ENCODE results near the gene SRGAP1.
"Not testable (repeated sequence)": the region's sequence is repeated elsewhere in the genome, so short reads cannot be mapped to it uniquely, and the experiment has no call there.

The SRGAP1 gene

DNA sequence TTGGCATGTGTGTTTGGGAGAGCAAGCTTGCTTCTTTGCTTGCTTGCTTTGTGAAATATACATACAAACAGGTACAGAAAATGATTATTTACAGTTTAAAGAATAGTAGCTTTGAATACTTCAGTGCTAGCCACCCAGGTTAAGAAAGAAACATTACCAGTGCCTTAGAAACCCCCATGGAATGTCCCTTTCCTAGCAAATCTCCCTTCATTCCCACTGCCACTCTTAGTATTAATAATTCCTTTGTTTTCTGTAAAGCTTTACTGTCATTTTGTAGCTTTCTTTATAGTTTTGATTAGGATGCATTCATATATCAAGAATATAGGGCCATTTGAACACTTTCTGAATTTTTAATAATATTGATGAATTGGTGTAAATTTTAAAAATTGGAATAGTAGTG lies 9.5 kb downstream of the SRGAP1 start:
- Histone ChIP-seq H3K27ac (ENCODE audit: low read depth, low read length) (no peak overlapping the region), H3K27me3 (ENCODE audit: control insufficient read depth, insufficient read depth, low read length) (no peaks in the 10 kb centered on the region), H3K4me3 (ENCODE audit: low read depth, low read length) (no peak overlapping the region), H3K9me3 (ENCODE audit: control insufficient read depth, insufficient read depth, low read length) (no peaks in the 10 kb centered on the region), H3K4me1 (ENCODE audit: control insufficient read depth, insufficient read depth, low read length) (peaks cover 13% of the 10 kb centered on the region), H3K36me3 (ENCODE audit: control insufficient read depth, insufficient read depth, low read length) (no peaks in the 10 kb centered on the region), H3K9ac (ENCODE audit: low read depth, low read length) (no peak overlapping the region)

DNA sequence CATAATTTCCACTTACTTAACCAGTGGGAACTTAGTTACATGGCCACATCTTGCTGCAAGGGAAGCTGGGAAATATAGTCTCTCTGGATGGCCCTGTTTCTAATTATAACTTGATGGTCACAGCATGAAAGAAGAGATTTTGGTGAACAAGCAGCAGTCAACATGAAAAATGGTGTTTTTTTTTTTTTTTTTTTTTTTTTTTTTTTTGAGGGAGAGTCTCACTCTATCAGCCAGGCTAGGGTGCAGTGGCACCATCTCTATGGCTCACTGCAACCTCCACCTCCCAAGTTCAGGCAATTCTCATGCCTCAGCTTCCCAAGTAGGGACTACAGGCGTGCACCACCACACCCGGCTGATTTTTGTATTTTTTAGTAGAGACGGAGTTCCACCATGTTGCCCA lies 10.8 kb downstream of the SRGAP1 start:
- H3K27me3 ChIP-seq (ENCODE audit: control insufficient read depth, insufficient read depth, low read length) = no peaks in the 10 kb centered on the region
- no peaks in the 10 kb centered on the region for H3K9me3 ChIP-seq (ENCODE audit: control insufficient read depth, insufficient read depth, low read length)
- H3K9ac ChIP-seq (ENCODE audit: low read depth, low read length) = no peak overlapping the region
- peaks cover 13% of the 10 kb centered on the region for H3K4me1 ChIP-seq (ENCODE audit: control insufficient read depth, insufficient read depth, low read length)
- no peaks in the 10 kb centered on the region for H3K36me3 ChIP-seq (ENCODE audit: control insufficient read depth, insufficient read depth, low read length)
- H3K4me3 ChIP-seq (ENCODE audit: low read depth, low read length) = no peak overlapping the region
- H3K27ac ChIP-seq (ENCODE audit: low read depth, low read length) = no peak overlapping the region

DNA sequence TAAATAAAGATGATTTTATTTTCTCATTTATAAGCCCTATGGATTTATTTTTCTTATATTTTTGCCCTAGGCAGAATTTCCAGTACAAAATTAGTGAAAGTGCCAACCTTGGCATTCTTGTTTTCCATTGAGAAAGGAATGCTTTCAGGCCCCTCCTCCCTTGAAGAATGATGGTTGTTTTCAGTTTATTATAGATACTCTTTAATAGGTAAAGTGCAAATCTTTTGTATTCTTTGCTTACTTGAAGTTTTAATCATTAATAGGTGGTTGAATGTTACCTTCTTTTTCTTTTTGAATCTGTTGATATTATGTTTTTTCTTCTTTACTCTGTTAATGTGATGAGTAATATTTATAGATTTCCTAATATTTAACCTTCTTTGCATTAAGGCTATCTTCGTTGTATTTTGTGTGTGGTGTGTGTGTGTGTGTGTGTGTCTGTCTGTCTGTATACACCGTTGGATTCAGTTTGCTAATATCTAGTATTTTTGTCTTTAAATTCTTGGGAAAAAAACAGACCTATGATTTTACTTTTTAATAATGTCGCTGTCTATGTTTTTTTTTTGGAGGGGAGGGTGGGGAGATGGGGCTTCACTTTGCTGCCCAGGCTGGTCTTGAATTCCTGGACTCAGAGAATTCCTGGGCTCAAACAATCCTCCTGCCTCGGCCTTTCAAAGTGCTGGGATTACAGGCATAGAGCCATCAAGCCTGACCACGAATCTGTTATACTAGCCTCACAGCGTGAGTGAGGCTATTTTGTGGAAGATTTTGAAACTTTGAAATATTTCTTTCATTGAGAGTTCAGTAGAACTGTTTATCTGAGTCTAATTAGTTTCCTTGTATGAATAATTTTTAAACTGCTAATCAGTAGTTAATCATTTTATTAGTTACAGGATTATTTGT lies 13.5 kb downstream of the SRGAP1 start:
- no peak overlapping the region for H3K27ac ChIP-seq (ENCODE audit: low read depth, low read length)
- H3K27me3 ChIP-seq (ENCODE audit: control insufficient read depth, insufficient read depth, low read length) = no peaks in the 10 kb centered on the region
- H3K9me3 ChIP-seq (ENCODE audit: control insufficient read depth, insufficient read depth, low read length) = no peaks in the 10 kb centered on the region
- no peak overlapping the region for H3K9ac ChIP-seq (ENCODE audit: low read depth, low read length)
- no peaks in the 10 kb centered on the region for H3K36me3 ChIP-seq (ENCODE audit: control insufficient read depth, insufficient read depth, low read length)
- no peak overlapping the region for H3K4me3 ChIP-seq (ENCODE audit: low read depth, low read length)
- H3K4me1 ChIP-seq (ENCODE audit: control insufficient read depth, insufficient read depth, low read length) = peaks cover 16% of the 10 kb centered on the region

DNA sequence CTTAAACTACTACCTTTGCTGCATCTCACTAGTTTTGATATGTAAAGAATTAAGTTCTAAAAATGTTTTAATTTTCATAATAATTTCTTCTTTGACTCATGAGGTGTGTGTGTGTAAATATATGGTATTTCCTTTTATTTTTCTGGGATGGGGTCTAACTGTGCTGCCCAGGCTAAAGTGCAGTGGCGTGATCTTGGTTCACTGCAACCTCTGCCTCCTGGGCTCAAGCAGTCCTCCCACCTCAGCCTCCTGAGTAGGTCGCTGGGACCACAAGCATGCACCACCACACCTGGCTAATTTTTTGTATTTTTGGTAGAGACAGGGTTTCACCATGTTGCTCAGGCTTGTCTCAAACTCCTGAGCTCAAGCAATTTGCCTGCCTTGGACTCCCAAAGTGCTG lies 15.4 kb downstream of the SRGAP1 start:
- H3K27me3 ChIP-seq (ENCODE audit: control insufficient read depth, insufficient read depth, low read length); H3K9me3 ChIP-seq (ENCODE audit: control insufficient read depth, insufficient read depth, low read length); H3K36me3 ChIP-seq (ENCODE audit: control insufficient read depth, insufficient read depth, low read length); H3K27ac ChIP-seq (ENCODE audit: low read depth, low read length); H3K9ac ChIP-seq (ENCODE audit: low read depth, low read length); H3K4me3 ChIP-seq (ENCODE audit: low read depth, low read length): not testable (repeated sequence)
- H3K4me1 ChIP-seq (ENCODE audit: control insufficient read depth, insufficient read depth, low read length) = peaks cover 18% of the 10 kb centered on the region

DNA sequence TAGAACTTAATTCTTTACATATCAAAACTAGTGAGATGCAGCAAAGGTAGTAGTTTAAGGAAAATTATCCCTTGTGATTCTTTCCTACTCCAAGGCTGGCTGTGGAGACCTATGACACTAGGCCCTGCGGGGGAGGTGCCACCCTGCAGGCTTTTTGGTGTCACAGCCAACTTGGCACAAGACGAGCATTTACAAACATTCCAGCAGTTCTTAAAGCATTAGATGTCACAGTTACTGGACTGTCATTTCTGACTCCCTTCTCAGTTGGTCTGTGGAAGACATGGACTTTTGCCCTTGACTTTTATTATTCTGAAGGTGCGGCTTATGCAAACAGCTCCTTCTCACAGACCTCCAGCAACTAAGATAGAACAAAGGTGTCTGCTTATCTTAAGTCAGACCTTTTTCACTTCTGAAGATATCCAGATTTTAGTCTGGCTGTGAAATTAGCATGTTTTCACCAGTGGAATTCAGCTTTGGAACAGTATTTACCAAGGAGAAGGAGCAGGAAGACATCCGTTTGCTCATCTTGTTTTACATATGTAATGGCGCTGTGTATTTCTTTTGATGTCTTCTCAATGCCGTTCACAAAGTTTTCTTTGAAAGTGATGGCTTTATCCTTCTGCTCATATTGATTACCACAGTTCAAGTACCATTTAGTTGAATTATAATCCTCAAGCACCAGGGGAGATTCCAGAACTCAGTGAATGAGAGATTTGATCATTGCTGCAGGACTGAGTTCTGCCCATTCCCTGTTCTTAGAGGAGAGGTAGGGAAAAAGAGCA lies 17.9 kb downstream of the SRGAP1 start:
- H3K27me3 ChIP-seq (ENCODE audit: control insufficient read depth, insufficient read depth, low read length) = no peaks in the 10 kb centered on the region
- no peaks in the 10 kb centered on the region for H3K9me3 ChIP-seq (ENCODE audit: control insufficient read depth, insufficient read depth, low read length)
- H3K4me3 ChIP-seq (ENCODE audit: low read depth, low read length) = no peak overlapping the region
- peaks cover 27% of the 10 kb centered on the region for H3K4me1 ChIP-seq (ENCODE audit: control insufficient read depth, insufficient read depth, low read length)
- no peaks in the 10 kb centered on the region for H3K36me3 ChIP-seq (ENCODE audit: control insufficient read depth, insufficient read depth, low read length)
- peak overlapping the region; percentile 69 for H3K27ac ChIP-seq (ENCODE audit: low read depth, low read length)
- H3K9ac ChIP-seq (ENCODE audit: low read depth, low read length) = no peak overlapping the region

DNA sequence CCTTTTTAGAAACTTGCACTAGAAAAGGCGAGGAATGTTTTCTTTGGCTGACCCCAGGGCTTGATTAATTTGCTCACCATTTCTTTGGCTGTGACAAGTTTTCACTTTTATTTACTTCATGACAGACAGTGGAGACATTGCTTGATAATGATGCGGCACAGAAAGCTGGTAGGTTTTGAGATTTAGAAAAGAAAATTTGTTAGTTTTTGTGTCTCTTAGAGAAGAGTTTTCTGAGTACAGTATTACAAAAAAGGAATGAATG lies 18.4 kb downstream of the SRGAP1 start:
- Histone ChIP-seq H3K9ac (ENCODE audit: low read depth, low read length) (no peak overlapping the region), H3K4me3 (ENCODE audit: low read depth, low read length) (no peak overlapping the region), H3K36me3 (ENCODE audit: control insufficient read depth, insufficient read depth, low read length) (no peaks in the 10 kb centered on the region), H3K4me1 (ENCODE audit: control insufficient read depth, insufficient read depth, low read length) (peaks cover 27% of the 10 kb centered on the region), H3K9me3 (ENCODE audit: control insufficient read depth, insufficient read depth, low read length) (no peaks in the 10 kb centered on the region), H3K27ac (ENCODE audit: low read depth, low read length) (peak overlapping the region; percentile 69), H3K27me3 (ENCODE audit: control insufficient read depth, insufficient read depth, low read length) (no peaks in the 10 kb centered on the region)

DNA sequence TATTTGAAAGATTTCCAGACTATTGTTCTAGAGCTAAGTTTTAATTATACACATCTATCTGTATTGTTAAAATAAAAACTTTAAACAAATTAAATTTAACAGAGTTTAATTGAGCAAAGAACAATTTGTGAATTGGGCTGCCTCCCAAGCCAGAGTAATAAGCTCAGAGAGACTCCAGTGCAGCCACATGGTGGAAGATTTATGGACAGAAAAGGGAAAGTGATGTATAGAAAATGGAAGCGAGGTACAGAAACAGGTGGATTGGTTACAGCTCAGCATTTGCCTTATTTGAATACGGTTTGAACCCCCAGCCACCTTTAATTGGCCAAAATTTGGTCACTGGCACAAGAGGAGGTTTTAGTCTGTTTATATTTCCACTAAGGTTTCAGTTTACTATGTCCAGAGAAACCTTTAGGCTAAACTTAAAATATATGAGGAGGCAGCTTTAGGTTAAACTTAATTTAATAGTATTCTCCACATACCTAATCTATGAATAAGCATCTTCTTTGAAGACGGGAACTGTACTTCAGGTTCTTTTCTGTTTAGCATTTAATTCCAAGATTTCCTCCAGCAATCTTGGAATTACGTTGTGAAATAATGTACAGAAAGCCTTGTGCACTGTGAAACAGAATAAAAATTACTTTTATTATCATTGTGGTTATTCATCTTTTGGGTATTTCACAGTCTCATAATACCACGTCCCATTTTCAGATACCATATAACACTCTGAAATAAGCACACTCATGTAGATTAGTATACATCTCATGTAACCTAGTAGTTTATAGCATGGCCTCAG lies 19.4 kb downstream of the SRGAP1 start:
- Histone ChIP-seq H3K27me3 (ENCODE audit: control insufficient read depth, insufficient read depth, low read length) (no peaks in the 10 kb centered on the region), H3K4me3 (ENCODE audit: low read depth, low read length) (no peak overlapping the region), H3K36me3 (ENCODE audit: control insufficient read depth, insufficient read depth, low read length) (no peaks in the 10 kb centered on the region), H3K4me1 (ENCODE audit: control insufficient read depth, insufficient read depth, low read length) (peaks cover 27% of the 10 kb centered on the region), H3K9ac (ENCODE audit: low read depth, low read length) (no peak overlapping the region), H3K9me3 (ENCODE audit: control insufficient read depth, insufficient read depth, low read length) (no peaks in the 10 kb centered on the region), H3K27ac (ENCODE audit: low read depth, low read length) (no peak overlapping the region)

DNA sequence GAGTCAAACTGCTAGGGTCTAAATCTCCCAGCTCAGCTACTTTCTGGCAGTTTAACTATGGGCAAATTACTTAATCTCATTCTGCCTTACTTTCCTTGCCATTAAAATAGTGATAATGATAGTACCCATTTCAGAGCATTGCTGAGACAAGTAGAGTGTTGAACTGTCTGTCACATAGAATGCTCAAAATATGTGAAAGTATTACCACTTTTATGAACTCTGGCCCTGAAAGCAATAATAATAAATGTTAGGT lies 19.9 kb downstream of the SRGAP1 start:
- Histone ChIP-seq H3K27ac (ENCODE audit: low read depth, low read length) (no peak overlapping the region), H3K4me1 (ENCODE audit: control insufficient read depth, insufficient read depth, low read length) (peaks cover 30% of the 10 kb centered on the region), H3K36me3 (ENCODE audit: control insufficient read depth, insufficient read depth, low read length) (no peaks in the 10 kb centered on the region)

DNA sequence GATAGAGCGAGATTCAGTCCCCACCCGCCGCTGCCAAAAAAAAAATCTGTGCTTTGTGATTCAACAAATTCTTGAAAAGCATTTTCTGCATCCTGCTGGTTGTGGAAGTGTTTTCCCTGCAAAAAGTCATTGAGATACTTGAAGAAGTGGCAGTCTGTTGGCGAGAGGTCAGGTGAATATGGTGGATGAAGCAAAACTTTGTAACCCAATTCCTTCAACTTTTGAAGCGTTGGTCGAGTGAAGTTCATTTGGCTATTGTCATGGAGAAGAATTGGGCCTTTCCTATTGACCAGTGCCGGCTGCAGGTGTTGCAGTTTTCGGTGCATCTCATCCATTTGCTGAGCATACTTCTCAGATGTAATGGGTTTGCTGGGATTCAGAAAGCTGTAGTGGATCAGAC lies 20.9 kb downstream of the SRGAP1 start:
- H3K9ac ChIP-seq (ENCODE audit: low read depth, low read length) = no peak overlapping the region
- no peaks in the 10 kb centered on the region for H3K9me3 ChIP-seq (ENCODE audit: control insufficient read depth, insufficient read depth, low read length)
- no peaks in the 10 kb centered on the region for H3K27me3 ChIP-seq (ENCODE audit: control insufficient read depth, insufficient read depth, low read length)
- H3K4me3 ChIP-seq (ENCODE audit: low read depth, low read length) = no peak overlapping the region
- H3K4me1 ChIP-seq (ENCODE audit: control insufficient read depth, insufficient read depth, low read length) = peaks cover 37% of the 10 kb centered on the region
- no peak overlapping the region for H3K27ac ChIP-seq (ENCODE audit: low read depth, low read length)
- no peaks in the 10 kb centered on the region for H3K36me3 ChIP-seq (ENCODE audit: control insufficient read depth, insufficient read depth, low read length)

More for the DNA sequence above, 19.9 kb downstream of the SRGAP1 start:
- Histone ChIP-seq H3K4me3 (ENCODE audit: low read depth, low read length) (no peak overlapping the region), H3K9ac (ENCODE audit: low read depth, low read length) (no peak overlapping the region), H3K27me3 (ENCODE audit: control insufficient read depth, insufficient read depth, low read length) (no peaks in the 10 kb centered on the region), H3K9me3 (ENCODE audit: control insufficient read depth, insufficient read depth, low read length) (no peaks in the 10 kb centered on the region)

DNA sequence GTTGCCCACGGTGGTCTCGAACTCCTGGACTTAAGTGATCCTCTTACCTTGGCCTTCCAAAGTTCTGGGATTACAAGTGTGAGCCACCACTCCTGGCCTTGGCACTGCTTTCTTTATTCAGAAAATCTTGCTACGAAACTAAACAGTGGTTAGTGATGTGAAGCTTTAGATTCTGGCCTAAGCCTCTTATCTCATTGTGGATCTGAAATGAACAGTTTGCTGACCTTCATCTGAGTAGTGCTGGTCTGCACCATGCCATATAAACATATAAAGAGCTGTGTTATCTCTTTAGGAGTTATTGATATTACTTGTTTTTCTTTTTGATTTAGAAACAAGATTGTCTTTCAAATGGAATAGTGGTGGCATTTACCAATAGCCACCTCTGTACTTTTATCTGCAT lies 22.6 kb downstream of the SRGAP1 start:
- Histone ChIP-seq H3K4me3 (ENCODE audit: low read depth, low read length) (no peak overlapping the region), H3K9me3 (ENCODE audit: control insufficient read depth, insufficient read depth, low read length) (no peaks in the 10 kb centered on the region), H3K27ac (ENCODE audit: low read depth, low read length) (no peak overlapping the region), H3K4me1 (ENCODE audit: control insufficient read depth, insufficient read depth, low read length) (peaks cover 46% of the 10 kb centered on the region), H3K27me3 (ENCODE audit: control insufficient read depth, insufficient read depth, low read length) (no peaks in the 10 kb centered on the region), H3K9ac (ENCODE audit: low read depth, low read length) (no peak overlapping the region), H3K36me3 (ENCODE audit: control insufficient read depth, insufficient read depth, low read length) (no peaks in the 10 kb centered on the region)

DNA sequence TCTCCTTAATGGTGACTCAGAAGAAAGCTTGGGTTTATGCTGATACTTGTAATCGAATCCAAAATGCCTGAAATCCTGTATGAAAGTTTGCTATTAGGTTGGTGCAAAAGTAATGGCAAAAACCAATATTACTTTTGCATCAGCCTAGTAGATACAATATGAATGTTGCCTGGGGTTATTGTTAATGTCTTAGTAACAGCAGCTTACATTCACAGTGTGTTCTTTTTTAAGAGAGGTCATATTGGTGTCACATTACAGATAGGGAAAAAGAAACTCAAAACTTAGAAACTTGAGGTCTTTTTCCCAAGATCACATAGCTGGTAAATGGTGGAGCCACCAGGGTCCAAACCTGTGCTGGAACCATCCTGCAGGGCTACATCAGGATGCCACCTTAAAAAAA lies 25.2 kb downstream of the SRGAP1 start:
- Histone ChIP-seq H3K4me3 (ENCODE audit: low read depth, low read length) (no peak overlapping the region), H3K9ac (ENCODE audit: low read depth, low read length) (no peak overlapping the region), H3K36me3 (ENCODE audit: control insufficient read depth, insufficient read depth, low read length) (no peaks in the 10 kb centered on the region), H3K9me3 (ENCODE audit: control insufficient read depth, insufficient read depth, low read length) (no peaks in the 10 kb centered on the region), H3K4me1 (ENCODE audit: control insufficient read depth, insufficient read depth, low read length) (peaks cover 29% of the 10 kb centered on the region), H3K27me3 (ENCODE audit: control insufficient read depth, insufficient read depth, low read length) (no peaks in the 10 kb centered on the region), H3K27ac (ENCODE audit: low read depth, low read length) (no peak overlapping the region)

Measured in HUES48 (cell line).